Ishikawa (cell line): ENCODE data around the gene FAM78A.

Source experiments
- CREB1 ChIP-seq: IDR thresholded peaks from 2 replicates; pipeline ENCODE4 v1.6.1; 2012; ENCODE audit warnings: low read depth
- EP300 ChIP-seq: IDR thresholded peaks from 2 replicates; pipeline ENCODE4 v1.6.1; 2012; ENCODE audit warnings: borderline replicate concordance
- FOXM1 ChIP-seq: IDR thresholded peaks from 2 replicates; pipeline ENCODE4 v1.6.1; 2012; ENCODE audit warnings: low read depth, borderline replicate concordance
- MAX ChIP-seq: IDR thresholded peaks from 2 replicates; pipeline ENCODE4 v1.6.1; 2012
- NFIC ChIP-seq: IDR thresholded peaks from 2 replicates; pipeline ENCODE4 v1.6.1; 2012
- RAD21 ChIP-seq: IDR thresholded peaks from 2 replicates; pipeline ENCODE4 v1.6.1; 2012; ENCODE audit warnings: low read depth
- REST ChIP-seq: IDR thresholded peaks from 2 replicates; pipeline ENCODE4 v1.6.1; 2012; ENCODE audit warnings: low read depth, mild to moderate bottlenecking
- TCF12 ChIP-seq: IDR thresholded peaks from 2 replicates; pipeline ENCODE4 v1.6.1; 2012; ENCODE audit warnings: low read depth
- YY1 ChIP-seq: IDR thresholded peaks from 2 replicates; pipeline ENCODE4 v1.6.1; 2012; ENCODE audit warnings: low read depth

- TF ChIP-seq YY1 (no peak), CREB1 (no peak), REST (no peak), FOXM1 (no peak), RAD21 (no peak), EP300 (no peak), TCF12 (no peak), MAX (no peak), NFIC (no peak)
These were observed 16.3 kb downstream of the FAM78A start for GRCh38 chr9:131259916-131260597.
